Mucosa of stomach (tissue), 1 donor: ENCODE data around the gene SEC16A.
A peak's percentile ranks its signal among the peaks of the same experiment; 100 is the strongest.

Experiments used
- H3K27me3 ChIP-seq: one replicate; pipeline ENCODE4 v1.7.0; 2013; ENCODE audit warnings: mild to moderate bottlenecking, low read length; ENCODE audit not compliant: control insufficient read depth, insufficient read depth
- H3K36me3 ChIP-seq: one replicate; pipeline ENCODE4 v1.7.0; 2013; ENCODE audit warnings: low read length; ENCODE audit not compliant: control insufficient read depth, insufficient read depth
- H3K4me1 ChIP-seq: one replicate; pipeline ENCODE4 v1.7.0; 2013; ENCODE audit warnings: mild to moderate bottlenecking, low read length; ENCODE audit not compliant: control insufficient read depth, insufficient read depth
- H3K4me3 ChIP-seq: one replicate; pipeline ENCODE4 v1.7.0; 2013; ENCODE audit warnings: low read length
- H3K9ac ChIP-seq: one replicate; pipeline ENCODE4 v1.7.0; 2013; ENCODE audit warnings: mild to moderate bottlenecking, low read length, moderate library complexity
- H3K9me3 ChIP-seq: one replicate; pipeline ENCODE4 v1.7.0; 2013; ENCODE audit warnings: mild to moderate bottlenecking, low read length, moderate library complexity; ENCODE audit not compliant: control insufficient read depth
- donor health status: Pancreatic carcinoma.

SEC16A gene

DNA sequence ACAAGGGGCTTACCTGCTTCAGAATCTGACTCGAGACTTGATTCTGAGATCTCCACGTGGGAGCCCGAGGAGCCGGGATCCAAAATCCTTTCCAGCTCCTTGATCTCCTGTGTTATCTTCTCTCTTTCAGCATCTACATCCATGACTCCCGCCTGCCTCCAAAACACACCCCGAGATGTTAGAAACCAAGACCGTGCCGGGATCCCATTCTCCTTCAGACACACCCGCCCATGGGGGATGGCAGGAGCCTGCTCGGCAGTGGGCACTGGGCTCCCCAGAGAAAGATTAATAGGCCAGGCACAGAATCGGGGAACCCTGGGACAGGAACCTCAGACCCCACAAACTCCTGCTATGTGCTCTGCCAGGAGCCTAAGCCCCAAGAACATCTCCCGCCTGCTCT lies 84.6 kb downstream of the SEC16A start:
- Histone ChIP-seq H3K27me3 (no peaks in the 10 kb centered on the region), H3K36me3 (peaks cover 6% of the 10 kb centered on the region), H3K4me1 (peaks cover 19% of the 10 kb centered on the region), H3K4me3 (no peak overlapping the region), H3K9ac (peak overlapping the region; percentile 29), H3K9me3 (no peaks in the 10 kb centered on the region)

DNA sequence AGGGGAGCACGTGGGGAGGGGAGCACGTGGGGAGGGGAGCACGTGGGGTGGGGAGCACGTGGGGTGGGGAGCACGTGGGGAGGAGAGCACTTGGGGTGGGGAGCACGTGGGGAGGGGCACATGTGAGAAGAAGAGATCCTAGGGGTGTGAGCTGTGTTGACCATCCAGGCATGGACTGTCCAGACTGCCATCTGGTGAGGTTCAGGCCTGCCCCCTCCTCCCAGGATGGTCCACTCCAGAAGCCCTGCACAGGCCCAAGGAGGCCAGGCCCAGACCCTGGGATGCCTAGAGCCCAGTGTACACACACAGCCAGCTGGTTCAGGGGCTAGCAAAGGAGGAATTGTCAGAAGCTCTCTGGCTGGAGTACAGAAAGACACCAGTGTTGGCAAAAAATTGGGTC lies 85.2 kb downstream of the SEC16A start:
- no peaks in the 10 kb centered on the region for H3K9me3 ChIP-seq
- H3K4me3 ChIP-seq, result no peak overlapping the region
- peaks cover 19% of the 10 kb centered on the region for H3K4me1 ChIP-seq
- H3K36me3 ChIP-seq, result peaks cover 6% of the 10 kb centered on the region
- H3K27me3 ChIP-seq, result no peaks in the 10 kb centered on the region
- H3K9ac ChIP-seq, result no peak overlapping the region

GRCh38 chr9:136396219-136396515 lies 86.7 kb downstream of the SEC16A start:
- no peak overlapping the region for H3K9ac ChIP-seq
- no peaks in the 10 kb centered on the region for H3K9me3 ChIP-seq
- H3K36me3 ChIP-seq, result peaks cover 6% of the 10 kb centered on the region
- no peaks in the 10 kb centered on the region for H3K27me3 ChIP-seq
- H3K4me3 ChIP-seq, result no peak overlapping the region
- H3K4me1 ChIP-seq, result peaks cover 19% of the 10 kb centered on the region

GRCh38 chr9:136395345-136396218 lies 87.3 kb downstream of the SEC16A start:
- peaks cover 17% of the 10 kb centered on the region for H3K4me1 ChIP-seq
- H3K36me3 ChIP-seq, result peaks cover 6% of the 10 kb centered on the region
- H3K9ac ChIP-seq, result no peak overlapping the region
- no peaks in the 10 kb centered on the region for H3K27me3 ChIP-seq
- no peaks in the 10 kb centered on the region for H3K9me3 ChIP-seq
- H3K4me3 ChIP-seq, result no peak overlapping the region

GRCh38 chr9:136395020-136395340 lies 87.9 kb downstream of the SEC16A start:
- Histone ChIP-seq H3K4me3 (no peak overlapping the region), H3K9me3 (no peaks in the 10 kb centered on the region), H3K4me1 (peaks cover 12% of the 10 kb centered on the region), H3K36me3 (peaks cover 6% of the 10 kb centered on the region), H3K27me3 (no peaks in the 10 kb centered on the region), H3K9ac (no peak overlapping the region)

- Histone ChIP-seq H3K9me3 (no peaks in the 10 kb centered on the region), H3K4me1 (peaks cover 12% of the 10 kb centered on the region), H3K9ac (no peak overlapping the region), H3K36me3 (peaks cover 6% of the 10 kb centered on the region), H3K4me3 (no peak overlapping the region), H3K27me3 (no peaks in the 10 kb centered on the region)
Observed at GRCh38 chr9:136394312-136395019, 88.4 kb downstream of the SEC16A start.

GRCh38 chr9:136393531-136393930 lies 89.3 kb downstream of the SEC16A start:
- H3K36me3 ChIP-seq, result peaks cover 7% of the 10 kb centered on the region
- no peak overlapping the region for H3K4me3 ChIP-seq
- no peak overlapping the region for H3K9ac ChIP-seq
- no peaks in the 10 kb centered on the region for H3K27me3 ChIP-seq
- H3K4me1 ChIP-seq, result peaks cover 4% of the 10 kb centered on the region
- H3K9me3 ChIP-seq, result no peaks in the 10 kb centered on the region

DNA sequence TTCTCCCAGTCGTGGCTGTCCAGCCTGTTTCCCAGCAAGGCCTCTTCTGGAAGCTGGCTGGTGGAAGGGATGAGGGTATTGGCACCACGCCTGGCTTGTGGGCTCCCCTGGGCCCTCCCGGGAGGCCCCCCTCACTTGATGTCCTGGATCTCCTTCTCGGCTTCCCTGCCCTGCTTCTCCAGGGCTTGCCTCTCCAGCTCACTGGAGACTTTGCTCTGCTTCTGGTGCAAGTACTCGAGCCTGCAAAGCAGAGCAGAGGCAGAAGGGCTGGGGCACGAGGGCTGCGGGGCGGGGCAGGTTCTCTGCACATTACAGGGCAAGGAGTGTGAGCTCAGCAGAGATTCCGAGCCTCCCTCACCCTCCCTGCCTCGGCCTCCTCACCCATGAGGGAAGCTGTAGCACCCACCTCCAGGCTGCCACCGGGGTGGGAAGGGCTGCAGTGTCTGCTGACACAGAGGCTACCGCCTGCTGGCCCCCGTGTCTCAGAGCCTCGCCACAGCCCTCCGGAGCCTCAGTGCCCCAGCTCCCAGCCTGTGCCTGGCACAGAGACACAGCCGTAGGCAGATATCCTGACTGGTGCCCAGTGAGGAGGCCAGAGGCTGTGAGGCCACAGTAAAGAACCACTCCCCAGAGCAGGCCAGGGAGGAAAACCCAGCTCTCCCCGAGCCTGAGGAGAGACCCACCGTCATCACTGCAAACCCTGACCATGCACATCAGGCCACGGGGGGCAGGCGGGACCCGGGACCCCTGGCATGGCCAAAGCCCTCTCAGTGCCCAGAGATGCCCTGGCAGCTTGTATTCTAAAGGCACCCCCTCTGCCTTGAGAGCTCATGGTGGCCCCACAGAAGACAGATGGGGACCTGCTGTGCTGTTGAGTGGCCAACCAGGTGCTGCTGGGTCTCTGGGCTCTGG lies 90.0 kb downstream of the SEC16A start:
- peaks cover 11% of the 10 kb centered on the region for H3K36me3 ChIP-seq
- H3K4me3 ChIP-seq, result no peak overlapping the region
- no peak overlapping the region for H3K9ac ChIP-seq
- H3K4me1 ChIP-seq, result no peaks in the 10 kb centered on the region
- no peaks in the 10 kb centered on the region for H3K9me3 ChIP-seq
- no peaks in the 10 kb centered on the region for H3K27me3 ChIP-seq

- H3K9me3 ChIP-seq, result no peaks in the 10 kb centered on the region
- H3K27me3 ChIP-seq, result no peaks in the 10 kb centered on the region
- no peak overlapping the region for H3K9ac ChIP-seq
- H3K4me1 ChIP-seq, result no peaks in the 10 kb centered on the region
- H3K4me3 ChIP-seq, result no peak overlapping the region
- H3K36me3 ChIP-seq, result peaks cover 11% of the 10 kb centered on the region
Observed at GRCh38 chr9:136391737-136392537, 90.9 kb downstream of the SEC16A start.
